Endothelial cell of umbilical vein (primary cell): ENCODE results near the gene LMO1. TPM values are rescaled to one million over a fixed set of nuclear protein-coding genes. Genes with fewer than 3 reads are reported as not detected.

Experiments used
- BruUV-seq: library from RNA; stranded (reverse); fragments of 400-500 nt; replicated peaks from 2 replicates; lab custom pipeline; 2021; lab: Mats Ljungman, UMichigan
- CTCF ChIA-PET: fragments of 300-600, 350-600 bp; sonication (Branson Sonifier 250); formaldehyde crosslinking; loops from one replicate; lab custom pipeline; 2021; ENCODE audit warnings: antibody characterized with exemption, inconsistent platforms; lab: Charles Lee
- POLR2A ChIA-PET: fragments of 300-600, 350-600 bp; sonication (Branson Sonifier 250); formaldehyde crosslinking; loops from one replicate; lab custom pipeline; 2021; ENCODE audit warnings: antibody characterized with exemption, inconsistent platforms; lab: Charles Lee
- DNase-seq: peaks from one replicate; pipeline ENCODE4 v3.0.0-alpha.2; 2011; ENCODE audit warnings: low read depth, low spot score
- FAIRE-seq: peaks from 2 replicates; lab custom pipeline; 2011; peaks lifted over from hg19 to GRCh38; lab: Jason Lieb, UNC
- H2AFZ ChIP-seq: 2 replicates; pipeline ENCODE4 v1.6.0; 2012; ENCODE audit warnings: low read depth, low read length, control low read depth, inconsistent platforms
- H3K27ac ChIP-seq: 2 replicates; pipeline ENCODE4 v1.5.1; 2011; ENCODE audit warnings: low read depth, mild to moderate bottlenecking, control low read depth, low read length, moderate library complexity; ENCODE audit not compliant: insufficient read depth
- H3K27me3 ChIP-seq, 2 experiments: 2 replicates each; pipeline versions ENCODE4 v1.6.0 to v1.6.1; 2011; ENCODE audit warnings: low read length in 2 of 2, mixed read lengths in 1 of 2; ENCODE audit not compliant: control insufficient read depth in 2 of 2, insufficient read depth in 2 of 2
- H3K36me3 ChIP-seq, 2 experiments: 2 replicates in 1 of 2; 3 replicates in 1 of 2; pipeline ENCODE4 v1.5.1; 2011; ENCODE audit warnings: low read length in 2 of 2, mild to moderate bottlenecking in 1 of 2, moderate library complexity in 1 of 2; ENCODE audit not compliant: control insufficient read depth in 2 of 2, insufficient read depth in 2 of 2; ENCODE audit errors: extremely low read depth in 1 of 2
- H3K4me1 ChIP-seq: 3 replicates; pipeline ENCODE4 v1.5.1; 2011; ENCODE audit warnings: mild to moderate bottlenecking, low read length; ENCODE audit not compliant: control insufficient read depth, insufficient read depth; ENCODE audit errors: extremely low read depth
- H3K4me2 ChIP-seq: 2 replicates; pipeline ENCODE4 v1.6.1; 2011; ENCODE audit warnings: low read length, control low read depth, mixed read lengths; ENCODE audit not compliant: insufficient read depth
- H3K4me3 ChIP-seq, 3 experiments: fragments of 200-600 bp in 1 of 3; sonication (generic), shearing (Covaris generic) in 1 of 3; replicated peaks in 1 of 3; 2 replicates each; pipeline ENCODE4 v1.5.1; 2011 to 2016; ENCODE audit warnings: control low read depth in 3 of 3, low read length in 3 of 3, mild to moderate bottlenecking in 2 of 3, inconsistent platforms in 1 of 3, low read depth in 1 of 3, moderate library complexity in 1 of 3; ENCODE audit not compliant: insufficient read depth in 1 of 3
- H3K79me2 ChIP-seq: 2 replicates; pipeline ENCODE4 v1.6.0; 2012; ENCODE audit warnings: low read length, inconsistent platforms; ENCODE audit not compliant: control insufficient read depth, insufficient read depth
- H3K9ac ChIP-seq: replicated peaks from 2 replicates; pipeline ENCODE3; 2011; ENCODE audit warnings: low read length, control low read depth; ENCODE audit not compliant: insufficient read depth; ENCODE audit errors: extremely low read depth
- H3K9me1 ChIP-seq: replicated peaks from 3 replicates; pipeline ENCODE4 v1.6.0; 2011; ENCODE audit warnings: mild to moderate bottlenecking, low read length; ENCODE audit not compliant: control insufficient read depth, insufficient read depth; ENCODE audit errors: extremely low read depth
- H3K9me3 ChIP-seq: replicated peaks from 2 replicates; pipeline ENCODE4 v1.5.1; 2012; ENCODE audit warnings: low read length, inconsistent platforms; ENCODE audit not compliant: control insufficient read depth, insufficient read depth
- H4K20me1 ChIP-seq: replicated peaks from 2 replicates; pipeline ENCODE3; 2011; ENCODE audit warnings: mild to moderate bottlenecking, low read length; ENCODE audit not compliant: control insufficient read depth, insufficient read depth; ENCODE audit errors: extremely low read depth
- CTCF ChIP-seq, 2 donors: IDR thresholded peaks; 1 replicate in 1 of 2; 2 replicates in 1 of 2; pipeline ENCODE4 v1.5.1; 2011; ENCODE audit warnings: low read length in 2 of 2, mild to moderate bottlenecking in 2 of 2, moderate library complexity in 2 of 2, control low read depth in 1 of 2, inconsistent platforms in 1 of 2, low read depth in 1 of 2; ENCODE audit not compliant: insufficient read depth in 1 of 2; ENCODE audit errors: extremely low read depth in 1 of 2
- EZH2 ChIP-seq: IDR thresholded peaks from 2 replicates; pipeline ENCODE4 v1.6.1; 2012; ENCODE audit warnings: borderline replicate concordance, low read depth, mild to moderate bottlenecking, moderate library complexity, low read length, inconsistent platforms; ENCODE audit not compliant: severe bottlenecking
- FOS ChIP-seq: IDR thresholded peaks from 2 replicates; pipeline ENCODE4 v1.6.1; 2011; ENCODE audit warnings: mild to moderate bottlenecking, low read length, moderate library complexity, borderline replicate concordance; ENCODE audit not compliant: insufficient read depth
- GATA2 ChIP-seq: IDR thresholded peaks from 2 replicates; pipeline ENCODE4 v1.7.0; 2011; ENCODE audit warnings: low read depth, mild to moderate bottlenecking, moderate library complexity, mixed read lengths, low read length; ENCODE audit not compliant: insufficient read length, insufficient read depth
- JUN ChIP-seq: IDR thresholded peaks from 2 replicates; pipeline ENCODE4 v1.6.1; 2011; ENCODE audit warnings: borderline replicate concordance, low read depth; ENCODE audit not compliant: insufficient read length, insufficient read depth
- MYC ChIP-seq: IDR thresholded peaks from one replicate; pipeline ENCODE4 v1.6.1; 2011; ENCODE audit warnings: mild to moderate bottlenecking, low read depth, low read length
- POLR2A ChIP-seq: IDR thresholded peaks from 2 replicates; pipeline ENCODE4 v1.6.1; 2012; ENCODE audit warnings: low read depth, mild to moderate bottlenecking, control low read depth, low read length
- POLR2AphosphoS5 ChIP-seq: IDR thresholded peaks from 2 replicates; pipeline ENCODE4 v1.6.1; 2012; ENCODE audit warnings: low read depth, mild to moderate bottlenecking, control low read depth, low read length, moderate library complexity; ENCODE audit not compliant: insufficient read depth
- dilution Hi-C: fragments of 300-500 bp; cut with MboI; formaldehyde crosslinking; loops from one replicate; pipeline ENCODE4 v1.15.0; 2019; ENCODE audit warnings: low sequenced_read_pairs; ENCODE audit not compliant: extremely low pct_ligation_motif_present
- intact Hi-C: fragments of 100-400 bp; cut with micrococcal nuclease; formaldehyde crosslinking; loops from one replicate; pipeline ENCODE4 v1.10.0; 2022
- polyA plus RNA-seq, 4 experiments: library from polyadenylated mRNA; depleted of rRNA in 3 of 4; stranded (reverse) in 3 of 4; unstranded in 1 of 4; fragments of >200 nt; gene quantifications; 2 replicates each; pipeline versions ENCODE4 v1.2.1 to v1.2.3, GENCODE V29; 2011 to 2012; ENCODE audit warnings: missing spikeins in 1 of 4
- total RNA-seq: library from RNA; stranded (reverse); gene quantifications from 2 replicates; pipeline ENCODE4 v1.2.3, GENCODE V29; 2021
- TF ChIP-seq, protein P1 (sequence below): IDR thresholded peaks from 2 replicates; pipeline ENCODE4 v1.6.1; 2011; ENCODE audit not compliant: insufficient read depth, insufficient read length

The LMO1 gene
- total and polyA plus RNA-seq, 2 donors (not counting 3 experiments of a cell fraction or from before 2014, with no cell fraction given): not detected

DNA sequence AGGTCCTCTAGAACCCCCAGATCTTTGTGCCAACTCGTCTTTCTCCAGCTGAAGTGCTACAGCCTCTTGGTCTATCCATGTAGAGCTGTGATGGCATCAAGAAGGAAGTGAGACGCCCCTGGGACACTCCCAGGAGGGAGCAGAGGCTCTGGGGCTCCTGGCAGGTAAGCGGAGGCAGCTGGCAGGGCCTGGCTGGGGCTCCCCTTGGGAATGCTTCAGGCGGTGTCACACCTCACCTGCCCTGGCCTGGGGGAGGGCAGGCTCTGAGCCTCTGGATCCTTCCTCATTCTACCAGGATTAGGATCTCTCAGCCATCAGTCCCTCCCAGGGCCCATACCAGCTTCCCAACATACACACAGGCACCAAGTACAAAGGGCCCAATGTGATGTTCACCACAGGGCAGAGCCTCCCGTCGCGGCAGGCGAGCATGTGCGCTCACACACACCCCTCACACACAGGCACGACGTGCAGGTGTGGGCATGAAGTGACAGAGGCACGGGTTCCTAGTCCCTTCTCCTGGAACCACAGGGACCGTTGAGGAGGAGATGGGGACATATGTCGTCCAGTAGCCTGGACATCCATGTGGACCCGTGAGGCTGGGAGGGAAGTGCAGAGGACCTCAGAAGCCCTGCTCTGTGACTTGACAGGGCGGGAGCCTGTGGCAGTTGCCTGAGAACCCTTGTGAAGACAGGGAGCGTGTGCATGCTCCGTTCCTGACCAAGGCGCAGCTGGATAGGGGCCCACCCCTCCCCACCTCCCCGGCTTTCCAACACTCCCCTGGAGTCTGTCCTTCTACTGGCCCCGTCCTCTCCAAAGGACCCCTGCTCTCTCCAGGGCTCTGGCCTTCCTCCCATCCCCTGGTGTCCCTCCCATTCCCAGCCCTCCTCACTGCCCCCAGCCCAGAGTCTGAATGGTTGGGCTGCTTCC lies 32.5 kb downstream of the LMO1 start:
- no peak for TF ChIP-seq JUN
- no peak for TF ChIP-seq POLR2AphosphoS5
- no peak for TF ChIP-seq MYC
- no peak for TF ChIP-seq FOS
- TF ChIP-seq GATA2: no peak
- TF ChIP-seq, protein P1, sequence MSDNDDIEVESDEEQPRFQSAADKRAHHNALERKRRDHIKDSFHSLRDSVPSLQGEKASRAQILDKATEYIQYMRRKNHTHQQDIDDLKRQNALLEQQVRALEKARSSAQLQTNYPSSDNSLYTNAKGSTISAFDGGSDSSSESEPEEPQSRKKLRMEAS: no peak
- TF ChIP-seq POLR2A: no peak
- no peak for TF ChIP-seq CTCF (IDR thresholded peaks at IDR 0.05; ENCODE audit: extremely low read depth in 1 of 2, insufficient read depth in 1 of 2, low read depth in 1 of 2, low read length in 2 of 2)
- TF ChIP-seq EZH2: no peak
- CTCF ChIA-PET: interaction anchor here (1.0 to 1.4 kb wide), 2 partner anchors 32 to 335 kb away, joined by 4 to 5 read pairs; partner anchors contain the start of gene LMO1

More for the DNA sequence above, 32.5 kb downstream of the LMO1 start:
- no peaks in the 10 kb centered on the region for H3K36me3 ChIP-seq
- H4K20me1 ChIP-seq: no peaks in the 10 kb centered on the region
- no peak overlapping the region for H3K4me2 ChIP-seq
- no peak overlapping the region for H2AFZ ChIP-seq
- no peak for FAIRE-seq
- no peak overlapping the region for H3K4me3 ChIP-seq
- no peak overlapping the region for H3K27ac ChIP-seq
- no peak for DNase-seq
- POLR2A ChIA-PET: no interaction called here
- no peaks in the 10 kb centered on the region for H3K79me2 ChIP-seq
- dilution Hi-C loops (no loop called here), intact Hi-C loops (no loop called here)
- no peaks in the 10 kb centered on the region for H3K9me1 ChIP-seq
- H3K27me3 ChIP-seq: peaks cover 0 to 3% of the 10 kb centered on the region in 2 experiments
- no peaks in the 10 kb centered on the region for H3K9me3 ChIP-seq
- no peak overlapping the region for H3K9ac ChIP-seq
- H3K4me1 ChIP-seq: no peaks in the 10 kb centered on the region
- no TSS peak for BruUV-seq
